ENCODE results near the gene GRIA1. TPM values are rescaled to one million over a fixed set of nuclear protein-coding genes. Genes with fewer than 3 reads are reported as not detected.

The GRIA1 gene
- total and polyA plus RNA-seq, 2 of the 13 experiments (the other 11 are each of a cell fraction or from before 2014, with no cell fraction given) = not detected

- Histone ChIP-seq H3K9ac (ENCODE audit: insufficient read depth, low read depth, low read length) (no peak overlapping the region), H3K4me1 (ENCODE audit: insufficient read depth, low read length) (no peaks in the 10 kb centered on the region), H4K20me1 (ENCODE audit: insufficient read depth, low read length) (no peaks in the 10 kb centered on the region), H2AFZ (ENCODE audit: low read length) (no peak overlapping the region), H3K27me3 (ENCODE audit: control insufficient read depth in 1 of 2, insufficient read depth in 2 of 2, low read length in 2 of 2) (no peaks in the 10 kb centered on the region), H3K9me3 (ENCODE audit: low read length) (no peaks in the 10 kb centered on the region), H3K27ac (ENCODE audit: extremely low read length, insufficient read depth, low read length) (no peak overlapping the region), H3K4me2 (ENCODE audit: low read depth, low read length) (no peak overlapping the region), H3K36me3 (replicated peaks in 1 of 2; ENCODE audit: control insufficient read depth in 1 of 2, insufficient read depth in 2 of 2, low read length in 2 of 2) (no peaks in the 10 kb centered on the region), H3K4me3 (replicated peaks in 1 of 3; ENCODE audit: insufficient read depth in 1 of 3, low read depth in 2 of 3, low read length in 3 of 3) (no peak overlapping the region), H3K79me2 (ENCODE audit: insufficient read depth, low read length) (no peaks in the 10 kb centered on the region)
- 0% methylated on average over 2 of the region's 2 CpGs for WGBS (ENCODE audit: low lambda C conversion rate)
- no TSS peak for BruUV-seq (replicated peaks)
- no peak for DNase-seq (ENCODE audit: low spot score)
- POLR2A ChIA-PET = no interaction called here
- in situ Hi-C loops (cut with HindIII; ENCODE audit: extremely low pct_ligation_motif_present, low pct_unique_long_range_greater_than_20kb) = no loop called here
- intact Hi-C loops (cut with micrococcal nuclease; ENCODE audit: unreplicated experiment) = no loop called here
- ATAC-seq = no peak
- FAIRE-seq = no peak
- CTCF ChIA-PET (ENCODE audit: low intra/inter-chr PET ratio, low total read pairs) = no interaction called here
- no peak for TF ChIP-seq ZNF841 (CRISPR knock-in tag; IDR thresholded peaks at IDR 0.05; ENCODE audit: borderline replicate concordance)
- TF ChIP-seq ZFP37 (CRISPR knock-in tag; IDR thresholded peaks at IDR 0.05; ENCODE audit: borderline replicate concordance) = no peak
- no peak for TF ChIP-seq CAMTA2 (CRISPR knock-in tag; IDR thresholded peaks at IDR 0.05; ENCODE audit: borderline replicate concordance)
- no peak for TF ChIP-seq ZNF607 (CRISPR knock-in tag; IDR thresholded peaks at IDR 0.05; ENCODE audit: borderline replicate concordance)
- TF ChIP-seq SETDB1 (CRISPR knock-in tag; IDR thresholded peaks at IDR 0.05; ENCODE audit: borderline replicate concordance) = no peak
- TF ChIP-seq JDP2 (CRISPR knock-in tag; IDR thresholded peaks at IDR 0.05; ENCODE audit: borderline replicate concordance) = no peak
- no peak for TF ChIP-seq KAT2B (IDR thresholded peaks at IDR 0.05; ENCODE audit: borderline replicate concordance, low read depth, low read length)
- TF ChIP-seq ARID4A (CRISPR knock-in tag; IDR thresholded peaks at IDR 0.05; ENCODE audit: borderline replicate concordance) = no peak
- TF ChIP-seq ZBTB40 (IDR thresholded peaks at IDR 0.05) = no peak
- TF ChIP-seq ZBTB40 (CRISPR knock-in tag; IDR thresholded peaks at IDR 0.05) = no peak
- no peak for TF ChIP-seq KAT8 (CRISPR knock-in tag; IDR thresholded peaks at IDR 0.05)
- no peak for TF ChIP-seq RCOR2 (CRISPR knock-in tag; IDR thresholded peaks at IDR 0.05)
- no peak for TF ChIP-seq HOXA9 (CRISPR knock-in tag; IDR thresholded peaks at IDR 0.05; ENCODE audit: borderline replicate concordance)
Observed at GRCh38 chr5:153626836-153627235, 136.4 kb downstream of the GRIA1 start.
